ENCODE data around the gene GNAL. TPM values are rescaled to one million over a fixed set of nuclear protein-coding genes. Genes with fewer than 3 reads are reported as not detected.
"Not testable (repeated sequence)": the region's sequence is repeated elsewhere in the genome, so short reads cannot be mapped to it uniquely, and the experiment has no call there.

The GNAL gene
- total RNA-seq, 1 donor from 2014 or later: 4.5 TPM

GRCh38 chr18:11676867-11677266, 12.2 kb upstream of the GNAL start:
- H3K4me3 Mint-ChIP-seq (ENCODE audit: unreplicated experiment): no peak overlapping the region
- H3K4me2 ChIP-seq (ENCODE audit: low read length): no peak overlapping the region
- H3K27me3 Mint-ChIP-seq (ENCODE audit: low read depth, unreplicated experiment): peaks cover 33% of the 10 kb centered on the region
- no peak overlapping the region for H3K27ac Mint-ChIP-seq (ENCODE audit: unreplicated experiment)
- no peak overlapping the region for H3K4me3 ChIP-seq (ENCODE audit: insufficient read depth, low read depth, low read length)
- no peaks in the 10 kb centered on the region for H3K9me3 Mint-ChIP-seq (ENCODE audit: unreplicated experiment)
- no peaks in the 10 kb centered on the region for H3K9me3 ChIP-seq (ENCODE audit: insufficient read depth, low read depth, low read length)
- H3K4me1 ChIP-seq (ENCODE audit: insufficient read depth, low read length): no peaks in the 10 kb centered on the region
- H3K36me3 ChIP-seq (ENCODE audit: insufficient read depth, low read length): no peaks in the 10 kb centered on the region
- no peaks in the 10 kb centered on the region for H3K4me1 Mint-ChIP-seq (ENCODE audit: low read depth, unreplicated experiment)
- H3K9ac ChIP-seq (ENCODE audit: low read length): no peak overlapping the region
- no peak overlapping the region for H2AFZ ChIP-seq (ENCODE audit: low read depth, low read length)
- DNase-seq (ENCODE audit: low read depth): no peak
- FAIRE-seq: no peak
- no peak overlapping the region for H3K27ac ChIP-seq (ENCODE audit: low read depth, low read length)
- H3K36me3 Mint-ChIP-seq (ENCODE audit: low read depth, unreplicated experiment): no peaks in the 10 kb centered on the region
- H3K27me3 ChIP-seq (ENCODE audit: insufficient read depth, low read length): peaks cover 4% of the 10 kb centered on the region
- no peaks in the 10 kb centered on the region for H4K20me1 ChIP-seq (ENCODE audit: insufficient read depth, low read length)
- TF ChIP-seq, protein P1, sequence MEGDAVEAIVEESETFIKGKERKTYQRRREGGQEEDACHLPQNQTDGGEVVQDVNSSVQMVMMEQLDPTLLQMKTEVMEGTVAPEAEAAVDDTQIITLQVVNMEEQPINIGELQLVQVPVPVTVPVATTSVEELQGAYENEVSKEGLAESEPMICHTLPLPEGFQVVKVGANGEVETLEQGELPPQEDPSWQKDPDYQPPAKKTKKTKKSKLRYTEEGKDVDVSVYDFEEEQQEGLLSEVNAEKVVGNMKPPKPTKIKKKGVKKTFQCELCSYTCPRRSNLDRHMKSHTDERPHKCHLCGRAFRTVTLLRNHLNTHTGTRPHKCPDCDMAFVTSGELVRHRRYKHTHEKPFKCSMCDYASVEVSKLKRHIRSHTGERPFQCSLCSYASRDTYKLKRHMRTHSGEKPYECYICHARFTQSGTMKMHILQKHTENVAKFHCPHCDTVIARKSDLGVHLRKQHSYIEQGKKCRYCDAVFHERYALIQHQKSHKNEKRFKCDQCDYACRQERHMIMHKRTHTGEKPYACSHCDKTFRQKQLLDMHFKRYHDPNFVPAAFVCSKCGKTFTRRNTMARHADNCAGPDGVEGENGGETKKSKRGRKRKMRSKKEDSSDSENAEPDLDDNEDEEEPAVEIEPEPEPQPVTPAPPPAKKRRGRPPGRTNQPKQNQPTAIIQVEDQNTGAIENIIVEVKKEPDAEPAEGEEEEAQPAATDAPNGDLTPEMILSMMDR (IDR thresholded peaks at IDR 0.05; ENCODE audit: insufficient read depth, low read depth, low read length): no peak
- TF ChIP-seq EZH2 (IDR thresholded peaks at IDR 0.05; ENCODE audit: insufficient read depth, low read length): no peak
- no peaks in the 10 kb centered on the region for H3K79me2 ChIP-seq (ENCODE audit: insufficient read depth, low read length)

DNA sequence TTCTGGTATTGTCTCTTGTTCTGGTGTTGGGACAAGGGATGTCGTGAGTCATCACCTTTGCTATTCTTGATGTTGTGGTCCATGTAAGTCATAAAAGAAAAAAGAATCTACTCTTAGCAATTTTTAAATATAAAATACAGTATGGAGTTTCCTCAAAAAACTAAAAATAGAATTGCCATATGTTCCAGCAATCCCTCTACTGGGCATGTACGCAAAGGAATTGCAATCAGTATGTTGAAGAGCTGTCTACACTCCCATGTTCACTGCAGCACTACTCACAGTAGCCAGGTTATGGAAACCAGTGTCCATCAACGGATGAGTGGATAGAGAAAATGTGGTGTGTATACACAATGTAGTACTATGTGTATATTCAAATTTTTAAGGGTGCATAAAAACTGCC, 10.9 kb upstream of the GNAL start:
- Mint-ChIP-seq H3K9me3 (ENCODE audit: unreplicated experiment) (no peaks in the 10 kb centered on the region), H3K4me3 (ENCODE audit: unreplicated experiment) (no peak overlapping the region), H3K27me3 (ENCODE audit: low read depth, unreplicated experiment) (peaks cover 27% of the 10 kb centered on the region), H3K4me1 (ENCODE audit: low read depth, unreplicated experiment) (no peaks in the 10 kb centered on the region), H3K27ac (ENCODE audit: unreplicated experiment) (no peak overlapping the region), H3K36me3 (ENCODE audit: low read depth, unreplicated experiment) (no peaks in the 10 kb centered on the region)
- H3K4me1 ChIP-seq (ENCODE audit: insufficient read depth, low read length): no peaks in the 10 kb centered on the region
- H3K36me3 ChIP-seq (ENCODE audit: insufficient read depth, low read length): no peaks in the 10 kb centered on the region
- no peak overlapping the region for H3K9ac ChIP-seq (ENCODE audit: low read length)
- H2AFZ ChIP-seq (ENCODE audit: low read depth, low read length): no peak overlapping the region
- no peak overlapping the region for H3K4me2 ChIP-seq (ENCODE audit: low read length)
- peaks cover 2% of the 10 kb centered on the region for H3K27me3 ChIP-seq (ENCODE audit: insufficient read depth, low read length)
- H3K27ac ChIP-seq (ENCODE audit: low read depth, low read length): no peak overlapping the region
- no peaks in the 10 kb centered on the region for H3K79me2 ChIP-seq (ENCODE audit: insufficient read depth, low read length)
- no peak for DNase-seq (ENCODE audit: low read depth)
- H3K9me3 ChIP-seq (ENCODE audit: insufficient read depth, low read depth, low read length): no peaks in the 10 kb centered on the region
- FAIRE-seq: no peak
- no peak for TF ChIP-seq EZH2 (IDR thresholded peaks at IDR 0.05; ENCODE audit: insufficient read depth, low read length)
- TF ChIP-seq, protein P1 (IDR thresholded peaks at IDR 0.05; ENCODE audit: insufficient read depth, low read depth, low read length): no peak
- no peaks in the 10 kb centered on the region for H4K20me1 ChIP-seq (ENCODE audit: insufficient read depth, low read length)
- H3K4me3 ChIP-seq (ENCODE audit: insufficient read depth, low read depth, low read length): no peak overlapping the region

DNA sequence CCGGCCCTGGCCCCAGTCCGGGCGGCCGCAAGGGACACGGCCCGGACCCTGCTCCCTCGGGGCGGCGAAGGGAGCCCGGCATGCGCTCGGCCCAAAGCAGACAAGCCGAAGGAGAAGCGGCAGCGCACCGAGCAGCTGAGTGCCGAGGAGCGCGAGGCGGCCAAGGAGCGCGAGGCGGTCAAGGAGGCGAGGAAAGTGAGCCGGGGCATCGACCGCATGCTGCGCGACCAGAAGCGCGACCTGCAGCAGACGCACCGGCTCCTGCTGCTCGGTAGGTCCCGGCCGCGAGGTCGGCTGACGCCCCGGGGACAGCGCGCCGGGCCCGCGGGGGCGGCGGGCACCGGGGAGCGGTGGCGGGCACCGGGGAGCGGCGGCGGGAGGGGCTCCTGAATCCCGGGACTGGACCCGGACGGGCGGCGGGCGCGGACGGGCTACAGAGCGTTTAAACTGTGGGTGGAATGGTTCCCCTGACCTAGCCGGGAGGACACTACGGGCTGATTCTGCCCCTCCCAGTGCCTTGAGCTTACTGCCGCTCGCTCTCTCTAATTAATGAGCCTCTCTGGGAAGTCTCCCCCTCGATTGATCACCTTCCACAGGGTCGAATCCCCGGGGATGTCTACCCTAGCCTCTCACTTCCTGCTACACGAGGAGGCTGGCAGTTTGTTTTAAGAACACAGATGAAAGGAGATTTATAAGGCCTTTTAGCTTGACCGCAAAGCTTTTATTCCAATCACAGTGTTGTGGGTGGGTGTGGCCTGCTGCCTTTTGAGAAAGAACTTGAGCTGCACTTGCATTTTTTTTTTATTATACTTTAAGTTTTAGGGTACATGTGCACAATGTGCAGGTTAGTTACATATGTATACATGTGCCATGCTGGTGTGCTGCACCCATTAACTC, 853 bp downstream of the GNAL start:
- no peaks in the 10 kb centered on the region for H3K79me2 ChIP-seq (ENCODE audit: insufficient read depth, low read length)
- H3K9me3 ChIP-seq (ENCODE audit: insufficient read depth, low read depth, low read length): no peaks in the 10 kb centered on the region
- Mint-ChIP-seq H3K27ac (ENCODE audit: unreplicated experiment) (no peak overlapping the region), H3K4me3 (ENCODE audit: unreplicated experiment) (peak overlapping the region; percentile 84), H3K27me3 (ENCODE audit: low read depth, unreplicated experiment) (peaks cover 10% of the 10 kb centered on the region), H3K9me3 (ENCODE audit: unreplicated experiment) (no peaks in the 10 kb centered on the region), H3K4me1 (ENCODE audit: low read depth, unreplicated experiment) (no peaks in the 10 kb centered on the region), H3K36me3 (ENCODE audit: low read depth, unreplicated experiment) (no peaks in the 10 kb centered on the region)
- FAIRE-seq (no peak), DNase-seq (ENCODE audit: low read depth) (peak; percentile 24)
- H3K27me3 ChIP-seq (ENCODE audit: insufficient read depth, low read length): peaks cover 22% of the 10 kb centered on the region
- peak overlapping the region; percentile 55 for H3K4me3 ChIP-seq (ENCODE audit: insufficient read depth, low read depth, low read length)
- no peak overlapping the region for H3K27ac ChIP-seq (ENCODE audit: low read depth, low read length)
- peaks cover 4% of the 10 kb centered on the region for H3K4me1 ChIP-seq (ENCODE audit: insufficient read depth, low read length)
- no peaks in the 10 kb centered on the region for H4K20me1 ChIP-seq (ENCODE audit: insufficient read depth, low read length)
- TF ChIP-seq, protein P1 (IDR thresholded peaks at IDR 0.05; ENCODE audit: insufficient read depth, low read depth, low read length): no peak
- peak; percentile 91 for TF ChIP-seq EZH2 (IDR thresholded peaks at IDR 0.05; ENCODE audit: insufficient read depth, low read length)
- peak overlapping the region; percentile 92 for H3K4me2 ChIP-seq (ENCODE audit: low read length)
- H3K9ac ChIP-seq (ENCODE audit: low read length): peak overlapping the region; percentile 46
- H3K36me3 ChIP-seq (ENCODE audit: insufficient read depth, low read length): no peaks in the 10 kb centered on the region
- peak overlapping the region; percentile 89 for H2AFZ ChIP-seq (ENCODE audit: low read depth, low read length)

GRCh38 chr18:11690660-11691059, 1.6 kb downstream of the GNAL start:
- not testable (repeated sequence) for H3K4me1 ChIP-seq (ENCODE audit: insufficient read depth, low read length); H3K4me2 ChIP-seq (ENCODE audit: low read length); H3K27ac ChIP-seq (ENCODE audit: low read depth, low read length); FAIRE-seq; H3K27ac Mint-ChIP-seq (ENCODE audit: unreplicated experiment); H3K9me3 ChIP-seq (ENCODE audit: insufficient read depth, low read depth, low read length); H3K9ac ChIP-seq (ENCODE audit: low read length); H4K20me1 ChIP-seq (ENCODE audit: insufficient read depth, low read length); H3K4me3 Mint-ChIP-seq (ENCODE audit: unreplicated experiment); H3K36me3 Mint-ChIP-seq (ENCODE audit: low read depth, unreplicated experiment); H3K4me1 Mint-ChIP-seq (ENCODE audit: low read depth, unreplicated experiment); H3K79me2 ChIP-seq (ENCODE audit: insufficient read depth, low read length); H3K4me3 ChIP-seq (ENCODE audit: insufficient read depth, low read depth, low read length); H3K36me3 ChIP-seq (ENCODE audit: insufficient read depth, low read length); H3K9me3 Mint-ChIP-seq (ENCODE audit: unreplicated experiment); H2AFZ ChIP-seq (ENCODE audit: low read depth, low read length); DNase-seq (ENCODE audit: low read depth)
- peaks cover 10% of the 10 kb centered on the region for H3K27me3 Mint-ChIP-seq (ENCODE audit: low read depth, unreplicated experiment)
- H3K27me3 ChIP-seq (ENCODE audit: insufficient read depth, low read length): peaks cover 22% of the 10 kb centered on the region
